GM19099 (cell line): ENCODE measurements around the gene PPP1R13B.

Experiments
- POLR2A ChIP-seq: IDR thresholded peaks from 3 replicates; pipeline ENCODE4 v1.6.1; 2011; ENCODE audit warnings: low read depth; ENCODE audit not compliant: insufficient read length; ENCODE audit errors: extremely low read depth

The PPP1R13B gene

DNA sequence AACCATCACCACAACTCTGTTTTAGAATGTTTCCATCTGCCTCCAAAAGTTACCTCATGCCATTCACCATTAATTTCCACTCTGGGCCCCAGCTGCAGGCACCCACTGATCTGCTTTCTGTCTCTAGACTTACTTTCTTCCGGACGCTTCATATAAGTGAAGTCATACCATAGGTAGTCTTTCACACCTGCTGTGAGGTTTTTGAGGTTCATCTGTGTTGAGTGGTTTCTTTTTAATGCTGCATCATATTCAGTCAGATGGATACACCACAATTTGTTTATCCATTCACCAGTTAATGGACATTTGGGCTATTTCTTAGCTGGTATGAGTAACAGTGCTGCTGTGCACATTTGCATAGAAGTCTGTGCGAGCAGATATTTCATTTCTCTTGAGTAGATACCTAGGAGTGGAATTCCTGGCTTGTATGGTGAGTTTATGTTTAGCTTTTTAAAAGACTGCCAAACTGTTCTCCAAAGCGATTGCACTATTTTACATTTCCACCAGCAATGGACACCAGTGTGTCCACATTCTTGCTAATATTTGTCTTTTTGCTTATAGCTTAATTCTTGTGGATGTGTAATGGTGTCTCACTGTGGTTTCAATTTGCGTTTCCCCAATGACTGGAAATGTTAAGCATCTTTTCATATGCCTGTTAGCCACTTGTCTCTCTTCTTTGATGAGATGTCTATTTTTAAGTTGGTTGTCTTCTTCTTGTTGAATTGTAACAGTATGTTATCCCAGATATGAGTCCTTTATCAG is 83.5 kb downstream of the PPP1R13B start:
- TF ChIP-seq POLR2A = no peak

DNA sequence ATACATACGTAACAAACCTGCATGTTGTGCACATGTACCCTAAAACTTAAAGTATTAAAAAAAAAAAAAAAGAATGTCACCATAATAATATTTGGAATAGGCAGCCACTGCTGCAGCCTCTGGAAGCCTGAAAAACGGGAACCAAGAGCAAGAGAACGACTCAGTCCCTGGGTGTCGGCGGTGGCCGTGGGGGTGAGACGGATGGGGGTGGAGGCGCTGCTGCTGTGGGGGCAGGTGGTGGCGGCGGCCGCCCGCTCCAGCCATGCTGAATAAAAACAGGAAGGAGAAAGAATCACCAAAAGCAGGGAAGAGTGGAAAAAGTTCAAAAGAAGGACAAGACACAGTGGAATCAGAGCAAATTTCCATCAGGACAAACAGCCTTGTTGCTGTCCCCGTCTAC is 84.8 kb downstream of the PPP1R13B start:
- TF ChIP-seq POLR2A = no peak

DNA sequence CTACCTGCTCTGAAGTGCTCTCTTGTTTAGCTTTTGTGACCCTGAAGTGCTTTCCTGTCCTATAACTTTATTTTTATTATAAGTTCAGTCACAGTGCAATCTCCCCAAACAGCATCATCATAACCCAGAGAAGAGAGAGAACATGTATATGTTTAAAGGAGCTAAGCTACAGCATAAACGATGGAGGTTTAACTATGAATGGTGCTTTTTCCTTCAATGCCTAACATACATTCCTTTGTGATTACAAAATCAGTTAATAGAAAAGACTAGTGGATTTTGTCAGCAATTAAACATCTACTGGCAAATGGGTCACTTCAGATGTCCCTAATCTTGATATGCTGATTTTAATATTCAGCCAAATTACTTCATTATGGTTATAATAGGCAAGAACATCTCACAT is 85.3 kb downstream of the PPP1R13B start:
- TF ChIP-seq POLR2A = no peak

DNA sequence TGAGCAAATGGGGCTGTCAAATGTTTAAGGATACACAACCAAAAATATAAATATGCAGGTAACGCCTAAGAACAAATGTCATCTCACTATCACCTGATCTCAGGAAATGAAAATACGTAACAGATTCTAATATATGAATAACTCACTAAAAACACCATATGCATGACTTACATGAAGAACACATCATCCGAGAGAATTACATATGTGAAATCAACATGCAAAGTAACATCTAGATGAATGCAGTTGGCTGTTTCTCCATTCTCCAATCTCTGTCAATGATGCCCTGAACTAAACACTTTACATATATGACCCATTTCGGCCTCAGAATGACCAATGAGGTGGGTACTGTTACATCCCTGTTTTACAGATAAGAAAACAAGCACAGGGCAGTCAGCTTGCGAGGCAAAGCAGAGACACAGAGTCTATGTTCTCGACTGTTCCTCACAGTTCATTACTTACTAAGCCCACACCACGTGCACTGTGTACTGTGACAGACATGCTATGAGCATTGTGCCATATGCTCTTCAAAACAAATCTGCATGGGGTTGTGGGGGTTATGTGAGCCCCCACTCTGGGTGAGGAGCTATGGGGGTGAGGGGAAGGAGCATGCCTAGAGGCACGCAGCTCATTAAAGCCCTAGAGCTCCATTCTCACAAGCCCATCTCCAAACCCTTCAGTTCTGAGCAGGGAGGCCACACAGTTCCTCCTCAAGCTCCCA is 89.2 kb downstream of the PPP1R13B start:
- TF ChIP-seq POLR2A = no peak

DNA sequence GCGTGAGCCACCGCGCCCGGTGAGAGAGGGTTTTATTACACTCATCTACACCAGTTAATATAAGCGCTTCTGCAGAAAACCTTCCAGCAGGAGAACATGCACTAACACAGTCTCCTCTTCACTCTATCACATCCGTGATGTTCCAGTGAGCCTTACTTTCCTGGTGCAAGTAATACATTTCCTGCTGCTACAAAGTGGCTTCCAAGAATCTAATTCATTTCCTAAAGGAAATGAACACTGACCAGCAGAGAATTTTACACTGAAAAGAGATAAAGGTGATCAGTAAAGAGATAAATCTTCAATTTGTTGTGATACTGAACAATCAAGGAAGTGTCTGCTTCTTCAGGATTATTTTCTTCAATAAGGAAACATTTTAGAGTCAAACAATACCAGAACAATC is 92.3 kb downstream of the PPP1R13B start:
- TF ChIP-seq POLR2A = no peak

DNA sequence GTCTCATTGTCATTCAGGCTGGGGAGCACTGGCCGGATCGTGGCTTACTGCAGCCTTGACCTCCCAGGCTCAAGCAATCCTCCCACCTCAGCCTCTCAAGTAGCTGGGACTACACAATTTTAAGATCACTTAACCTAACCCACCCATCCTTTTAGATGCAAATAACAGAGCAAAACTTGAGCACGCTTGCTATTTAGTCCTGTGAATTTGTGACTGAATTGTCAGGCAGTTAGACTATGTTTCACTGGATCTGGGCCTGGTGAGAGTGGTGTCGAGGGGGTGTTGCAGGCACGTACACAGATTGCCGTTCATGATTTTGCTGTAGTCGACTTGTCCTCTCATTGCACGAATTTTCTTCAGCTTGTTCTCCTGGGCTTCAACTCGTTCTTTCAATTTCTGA is 93.6 kb downstream of the PPP1R13B start:
- TF ChIP-seq POLR2A = no peak

DNA sequence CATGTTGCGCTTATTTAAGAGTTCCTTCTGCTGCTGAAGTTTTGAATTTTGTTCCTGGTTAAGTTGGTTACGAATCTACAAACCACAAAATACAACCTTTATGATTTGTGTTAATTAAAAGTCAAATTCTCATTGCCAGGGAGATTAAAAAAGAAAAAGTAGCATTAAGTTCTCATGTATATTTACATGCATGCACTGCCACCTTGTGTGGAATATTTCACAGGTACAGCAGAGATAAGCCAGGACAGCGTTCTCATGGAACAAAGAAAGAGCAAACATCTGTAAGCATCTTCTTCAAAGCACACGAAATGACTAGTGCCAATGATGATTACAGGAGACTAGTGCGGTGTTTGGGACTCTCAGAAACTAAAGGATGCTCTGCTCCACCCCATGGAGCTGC is 97.5 kb downstream of the PPP1R13B start:
- TF ChIP-seq POLR2A = no peak

DNA sequence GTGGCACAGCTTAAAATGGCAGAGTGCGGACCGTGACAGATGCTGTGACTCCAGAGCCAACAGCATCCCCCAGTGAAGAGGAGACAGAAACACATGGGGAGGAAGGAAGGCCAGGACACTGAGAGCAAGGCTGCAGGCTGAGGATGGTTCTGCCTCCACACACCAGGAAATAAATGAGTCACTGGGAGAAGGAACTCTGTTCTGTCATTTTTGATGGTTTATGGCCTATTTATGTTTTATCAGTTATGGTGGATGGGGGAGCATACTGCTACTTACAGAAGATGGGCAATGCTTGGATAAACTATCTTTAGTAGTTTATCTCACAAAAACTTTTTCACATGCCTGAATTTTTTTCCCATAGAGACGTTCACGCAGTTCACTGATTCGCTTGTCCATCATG is 97.9 kb downstream of the PPP1R13B start:
- TF ChIP-seq POLR2A = no peak

DNA sequence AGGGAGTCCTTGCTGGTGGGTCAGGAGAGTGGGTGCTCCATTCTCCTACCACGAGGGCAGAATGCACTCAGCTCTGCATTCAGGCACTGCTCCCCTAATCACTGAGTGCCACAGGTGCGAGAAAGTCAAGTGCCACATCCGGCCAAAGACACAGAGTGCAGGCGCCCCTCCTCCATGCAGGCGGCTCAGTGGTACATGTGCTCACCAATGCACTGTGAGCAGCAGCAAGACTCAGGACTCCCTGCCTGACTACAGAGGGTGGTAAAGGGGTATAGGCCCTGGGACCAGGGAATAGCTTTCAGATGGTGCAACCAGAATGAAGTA is 98.9 kb downstream of the PPP1R13B start:
- no peak for TF ChIP-seq POLR2A

DNA sequence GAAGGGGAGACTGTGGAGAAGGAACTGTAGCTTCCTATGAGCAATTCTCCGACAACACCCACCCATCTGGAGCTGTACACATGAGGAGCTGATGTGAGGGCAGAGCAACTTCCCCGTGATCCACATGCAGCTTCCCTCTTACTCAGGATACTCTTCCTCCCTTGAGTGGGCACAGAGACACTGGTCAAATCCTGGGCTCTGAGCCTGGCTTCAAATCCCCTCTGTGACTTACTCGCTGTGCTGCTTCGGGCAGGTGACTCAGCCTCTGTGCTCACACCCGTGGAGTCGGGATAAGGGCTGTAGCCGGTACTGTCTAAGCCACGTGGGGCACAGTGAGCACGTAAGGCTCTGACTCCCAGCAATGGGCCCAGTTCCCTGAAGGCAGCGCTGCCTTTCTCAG is 100.7 kb downstream of the PPP1R13B start:
- no peak for TF ChIP-seq POLR2A

DNA sequence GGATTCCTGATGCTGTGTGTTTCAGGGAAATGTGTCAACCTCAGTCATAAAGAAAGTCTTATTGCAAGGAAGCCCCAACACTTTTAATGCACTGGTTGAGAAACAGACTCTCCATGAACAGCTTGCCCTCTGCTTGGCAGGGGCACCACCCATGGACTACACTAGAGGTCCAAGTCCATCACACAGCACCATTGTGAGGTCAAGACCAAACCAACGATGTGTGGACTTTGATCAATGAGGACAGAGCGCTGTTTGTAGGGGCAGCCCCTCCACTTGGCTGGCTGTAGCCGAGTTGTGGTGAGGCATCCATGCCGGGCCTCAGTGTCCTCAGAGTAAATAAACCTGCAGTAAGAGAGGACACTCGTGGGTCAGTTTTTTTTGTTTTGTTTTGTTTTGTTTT is 102.0 kb downstream of the PPP1R13B start:
- no peak for TF ChIP-seq POLR2A

DNA sequence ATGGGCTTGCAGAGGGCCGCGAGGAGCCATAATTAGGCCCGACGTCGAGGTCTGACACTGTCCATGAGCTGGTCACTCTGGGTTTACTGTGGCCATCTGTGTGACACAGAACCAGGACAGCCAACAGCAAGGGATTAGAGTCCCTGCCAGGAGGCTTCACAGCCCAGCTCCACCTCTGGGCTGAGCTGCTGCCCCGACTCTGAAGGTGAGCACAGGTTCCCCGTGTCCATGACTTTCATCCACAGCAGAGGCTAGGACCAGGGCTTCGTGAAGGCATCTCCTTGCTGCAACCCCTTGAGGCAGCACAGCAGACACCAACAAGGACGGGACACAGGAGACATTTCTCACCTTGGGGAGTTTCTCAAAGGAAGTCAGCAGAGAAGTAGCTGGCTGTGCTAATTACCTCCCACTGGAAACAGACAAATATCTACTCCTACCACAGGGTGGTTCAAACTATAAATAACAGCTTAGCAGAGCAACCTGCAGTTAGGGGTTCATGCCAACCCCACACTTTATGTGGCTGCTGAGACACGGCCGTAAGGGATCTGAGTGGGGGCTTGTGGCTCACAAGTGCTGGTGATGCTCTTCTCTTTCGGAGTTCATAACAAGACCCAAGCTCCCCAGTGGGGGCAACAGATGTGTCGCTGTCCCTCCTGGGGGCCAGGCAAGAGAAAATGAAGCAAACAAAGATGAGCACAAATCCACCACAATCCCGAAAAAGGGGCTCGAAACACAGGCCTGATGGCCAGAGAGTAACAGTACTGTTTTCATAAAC is 102.6 kb downstream of the PPP1R13B start:
- TF ChIP-seq POLR2A = no peak

DNA sequence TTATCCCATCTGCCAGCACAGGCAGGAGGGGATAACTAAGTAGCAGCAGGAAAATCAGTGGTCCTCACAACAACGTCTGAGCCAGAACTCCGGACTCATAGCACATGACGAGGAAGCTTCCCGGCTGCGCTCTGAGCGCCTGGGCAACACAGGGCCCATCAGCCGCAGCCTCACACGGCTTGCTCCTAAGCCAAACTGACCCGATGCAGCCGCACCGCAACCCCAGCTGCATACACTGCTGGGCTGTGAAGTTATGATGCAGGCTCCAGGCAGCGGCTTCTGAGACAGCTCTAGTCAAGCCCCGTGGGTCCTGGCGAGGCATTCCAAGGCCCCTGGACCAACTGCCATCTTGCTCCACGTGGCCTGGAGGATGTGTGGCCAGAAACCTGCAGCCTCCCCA is 103.7 kb downstream of the PPP1R13B start:
- no peak for TF ChIP-seq POLR2A

DNA sequence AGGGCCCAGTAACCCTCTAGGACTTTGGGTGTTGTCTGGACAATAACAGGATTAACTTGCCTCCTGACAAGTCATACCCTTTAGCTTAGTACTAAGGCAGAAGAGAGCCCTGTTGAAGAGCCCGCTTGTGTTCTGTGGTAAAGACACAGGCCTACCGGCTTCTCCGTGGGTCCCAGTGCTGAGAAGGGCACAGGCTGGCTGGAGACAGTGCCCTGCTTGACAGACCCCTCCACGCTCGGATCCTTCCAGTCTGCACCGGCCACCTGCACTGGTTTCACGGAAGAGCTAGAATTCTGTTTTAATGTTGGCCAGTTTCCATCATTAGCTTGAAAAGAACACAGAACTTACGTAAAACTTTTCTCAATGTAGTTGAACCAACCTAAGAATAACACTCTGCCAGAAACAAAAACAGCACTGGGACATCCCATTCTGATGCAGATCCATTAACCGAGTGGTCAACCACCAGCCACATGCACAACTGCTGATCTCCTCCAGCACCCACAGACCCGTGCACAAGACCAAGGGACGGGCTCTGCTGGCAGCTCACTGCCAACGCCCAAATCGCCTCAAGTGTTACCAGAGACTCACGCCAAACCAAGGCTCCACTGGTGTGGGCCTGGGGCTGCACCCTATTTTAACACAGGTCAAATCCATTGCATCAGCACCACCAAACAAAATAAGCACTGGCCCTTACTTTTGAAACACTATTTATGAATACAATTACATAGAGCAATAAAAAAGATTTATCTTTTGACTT is 104.7 kb downstream of the PPP1R13B start:
- no peak for TF ChIP-seq POLR2A

DNA sequence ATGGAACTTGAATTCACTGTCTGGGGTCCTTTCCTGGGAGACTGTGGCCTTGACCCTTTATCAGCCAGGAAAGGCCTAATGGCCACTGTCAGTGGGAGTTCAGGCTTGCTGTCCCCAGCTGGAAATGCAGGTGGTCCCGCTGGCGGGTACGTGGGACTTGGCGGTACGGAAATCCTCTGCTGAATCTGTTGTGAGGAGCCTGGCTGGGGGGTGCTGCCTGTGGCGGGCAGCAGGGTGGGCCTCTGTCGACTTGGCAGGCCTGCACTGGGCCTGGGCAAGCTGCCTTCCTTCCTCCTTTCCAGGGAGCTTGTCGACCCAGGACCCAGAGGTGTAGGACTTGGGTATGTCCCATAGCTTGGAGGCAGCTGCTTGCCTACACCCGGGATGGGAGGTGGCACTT is 105.5 kb downstream of the PPP1R13B start:
- TF ChIP-seq POLR2A = no peak
